Astrocyte (in vitro differentiated cells and primary cell): ENCODE measurements around the gene HCRTR2.

Source experiments
- EZH2 ChIP-seq: IDR thresholded peaks from 2 replicates; pipeline ENCODE4 v1.6.1; 2012; ENCODE audit warnings: mild to moderate bottlenecking, low read length, inconsistent platforms; ENCODE audit not compliant: insufficient read depth
- TF ChIP-seq, protein P1 (sequence below): IDR thresholded peaks from 2 replicates; pipeline ENCODE4 v1.5.1; 2011; ENCODE audit warnings: low read depth, mild to moderate bottlenecking, inconsistent platforms, low read length, moderate library complexity; ENCODE audit not compliant: insufficient read depth

DNA sequence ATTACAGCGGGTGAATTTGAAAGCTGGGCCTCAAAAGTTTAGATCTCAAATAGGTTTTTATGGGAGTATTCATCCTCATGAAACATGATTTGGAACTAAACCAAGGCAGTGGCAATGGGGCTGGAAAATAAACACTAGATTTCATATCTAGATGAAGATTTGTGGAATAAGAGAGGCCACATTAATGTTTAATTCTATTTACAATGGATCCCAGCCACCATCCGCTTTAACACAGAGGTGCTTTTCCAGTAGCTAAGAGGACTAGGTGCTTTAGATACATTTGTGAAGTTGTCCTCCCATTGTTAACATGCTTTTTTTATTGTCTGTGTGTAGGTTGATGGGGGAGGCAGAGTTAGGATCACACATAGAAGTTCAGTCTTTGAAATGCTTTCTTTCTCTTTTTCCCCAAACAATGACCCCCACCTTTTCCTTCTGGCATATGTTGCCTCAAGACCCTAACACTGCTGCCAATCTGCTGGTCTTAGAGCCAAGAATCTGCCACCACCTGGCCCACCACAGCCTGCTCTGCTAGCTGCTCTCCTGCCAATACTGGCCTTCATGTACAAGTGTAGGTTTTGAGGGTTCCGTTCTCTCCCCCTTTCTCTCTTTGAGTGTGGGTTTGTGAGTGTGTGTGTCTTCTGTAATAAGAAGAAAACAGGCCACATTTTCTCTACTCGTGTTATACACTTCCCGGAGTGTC is 125.1 kb downstream of the HCRTR2 start:
- TF ChIP-seq EZH2: no peak
- TF ChIP-seq, protein P1, sequence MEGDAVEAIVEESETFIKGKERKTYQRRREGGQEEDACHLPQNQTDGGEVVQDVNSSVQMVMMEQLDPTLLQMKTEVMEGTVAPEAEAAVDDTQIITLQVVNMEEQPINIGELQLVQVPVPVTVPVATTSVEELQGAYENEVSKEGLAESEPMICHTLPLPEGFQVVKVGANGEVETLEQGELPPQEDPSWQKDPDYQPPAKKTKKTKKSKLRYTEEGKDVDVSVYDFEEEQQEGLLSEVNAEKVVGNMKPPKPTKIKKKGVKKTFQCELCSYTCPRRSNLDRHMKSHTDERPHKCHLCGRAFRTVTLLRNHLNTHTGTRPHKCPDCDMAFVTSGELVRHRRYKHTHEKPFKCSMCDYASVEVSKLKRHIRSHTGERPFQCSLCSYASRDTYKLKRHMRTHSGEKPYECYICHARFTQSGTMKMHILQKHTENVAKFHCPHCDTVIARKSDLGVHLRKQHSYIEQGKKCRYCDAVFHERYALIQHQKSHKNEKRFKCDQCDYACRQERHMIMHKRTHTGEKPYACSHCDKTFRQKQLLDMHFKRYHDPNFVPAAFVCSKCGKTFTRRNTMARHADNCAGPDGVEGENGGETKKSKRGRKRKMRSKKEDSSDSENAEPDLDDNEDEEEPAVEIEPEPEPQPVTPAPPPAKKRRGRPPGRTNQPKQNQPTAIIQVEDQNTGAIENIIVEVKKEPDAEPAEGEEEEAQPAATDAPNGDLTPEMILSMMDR: no peak
